Epidermal melanocyte (primary cell): Measurements from ENCODE around the gene CTNND2.

Source experiments
- DNase-seq: peaks from one replicate; pipeline ENCODE4 v3.0.0; 2011; ENCODE audit warnings: low spot score; ENCODE audit not compliant: insufficient read length

The CTNND2 gene

GRCh38 chr5:11785771-11786352, 118.4 kb downstream of the CTNND2 start:
- no peak for DNase-seq

GRCh38 chr5:11780641-11781345, 123.5 kb downstream of the CTNND2 start:
- no peak for DNase-seq

- DNase-seq: no peak
These were observed 127.2 kb downstream of the CTNND2 start for GRCh38 chr5:11777096-11777495.

GRCh38 chr5:11770310-11770709, 133.9 kb downstream of the CTNND2 start:
- DNase-seq: no peak

GRCh38 chr5:11760934-11761603, 143.2 kb downstream of the CTNND2 start:
- DNase-seq: no peak

- DNase-seq: no peak
These were observed 145.9 kb downstream of the CTNND2 start for GRCh38 chr5:11758321-11758720.

GRCh38 chr5:11757661-11758060, 146.6 kb downstream of the CTNND2 start:
- DNase-seq: no peak

GRCh38 chr5:11737010-11737409, 167.2 kb downstream of the CTNND2 start:
- no peak for DNase-seq

- no peak for DNase-seq
These were observed 169.9 kb downstream of the CTNND2 start for GRCh38 chr5:11734369-11734768.

GRCh38 chr5:11733840-11734192, 170.4 kb downstream of the CTNND2 start:
- DNase-seq: no peak

GRCh38 chr5:11733185-11733839, 170.9 kb downstream of the CTNND2 start:
- DNase-seq: no peak

GRCh38 chr5:11724940-11725339, 179.3 kb downstream of the CTNND2 start:
- DNase-seq: no peak

GRCh38 chr5:11719888-11720481, 184.3 kb downstream of the CTNND2 start:
- no peak for DNase-seq

GRCh38 chr5:11715461-11716196, 188.6 kb downstream of the CTNND2 start:
- no peak for DNase-seq

GRCh38 chr5:11711932-11712331, 192.3 kb downstream of the CTNND2 start:
- DNase-seq: no peak

GRCh38 chr5:11709021-11709420, 195.2 kb downstream of the CTNND2 start:
- DNase-seq: no peak

- DNase-seq: no peak
These were observed 199.3 kb downstream of the CTNND2 start for GRCh38 chr5:11704916-11705315.

- no peak for DNase-seq
These were observed 203.9 kb downstream of the CTNND2 start for GRCh38 chr5:11700391-11700790.

GRCh38 chr5:11692636-11693035, 211.6 kb downstream of the CTNND2 start:
- DNase-seq: no peak

GRCh38 chr5:11687498-11687897, 216.7 kb downstream of the CTNND2 start:
- no peak for DNase-seq

- DNase-seq: no peak
These were observed 219.6 kb downstream of the CTNND2 start for GRCh38 chr5:11684607-11685006.
